ENCODE results near the gene FAM120A.

FAM120A gene

GRCh38 chr9:93580654-93581380 is 129.3 kb downstream of the FAM120A start:
- Histone ChIP-seq H3K36me3 (ENCODE audit: insufficient read depth, low read length) (no peaks in the 10 kb centered on the region), H3K9ac (ENCODE audit: low read depth, low read length) (no peak overlapping the region), H3K9me3 (ENCODE audit: insufficient read depth, low read depth, low read length) (no peaks in the 10 kb centered on the region), H3K27ac (ENCODE audit: low read depth, low read length) (no peak overlapping the region), H3K27me3 (ENCODE audit: insufficient read depth, low read length) (peaks cover 13% of the 10 kb centered on the region), H3K4me1 (ENCODE audit: insufficient read depth, low read length) (peaks cover 6% of the 10 kb centered on the region; the same call in 1 of the 2 replicates), H3K4me3 (ENCODE audit: low read length) (no peak overlapping the region)
- 80% methylated on average over 10 of the region's 10 CpGs for WGBS

DNA sequence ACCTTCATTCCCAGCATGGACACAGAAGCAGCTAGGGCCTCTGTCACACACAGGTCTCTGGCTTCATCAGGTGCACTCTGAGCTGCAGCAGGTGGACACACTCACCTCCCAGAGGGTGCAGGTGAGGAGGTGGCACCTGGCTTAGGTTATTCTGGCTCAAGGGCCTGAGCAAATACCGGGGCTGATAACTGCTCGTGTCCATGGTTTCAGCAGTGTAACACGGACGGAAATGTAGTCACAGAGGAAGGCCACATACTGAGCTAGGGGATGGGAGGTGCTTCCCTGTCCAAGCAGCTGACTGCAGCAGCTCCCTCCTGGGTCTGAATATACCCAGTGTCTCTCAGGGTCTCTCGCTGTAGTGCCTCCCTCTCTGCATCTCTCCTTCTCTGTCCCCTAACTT is 130.6 kb downstream of the FAM120A start:
- no peaks in the 10 kb centered on the region for H3K9me3 ChIP-seq (ENCODE audit: insufficient read depth, low read depth, low read length)
- no peaks in the 10 kb centered on the region for H3K36me3 ChIP-seq (ENCODE audit: insufficient read depth, low read length)
- no peak overlapping the region for H3K4me3 ChIP-seq (ENCODE audit: low read length)
- H3K4me1 ChIP-seq (ENCODE audit: insufficient read depth, low read length): peaks cover 6% of the 10 kb centered on the region; the same call in 1 of the 2 replicates
- 61% methylated on average over 5 of the region's 5 CpGs for WGBS
- H3K9ac ChIP-seq (ENCODE audit: low read depth, low read length): no peak overlapping the region
- no peak overlapping the region for H3K27ac ChIP-seq (ENCODE audit: low read depth, low read length)
- H3K27me3 ChIP-seq (ENCODE audit: insufficient read depth, low read length): peaks cover 13% of the 10 kb centered on the region

DNA sequence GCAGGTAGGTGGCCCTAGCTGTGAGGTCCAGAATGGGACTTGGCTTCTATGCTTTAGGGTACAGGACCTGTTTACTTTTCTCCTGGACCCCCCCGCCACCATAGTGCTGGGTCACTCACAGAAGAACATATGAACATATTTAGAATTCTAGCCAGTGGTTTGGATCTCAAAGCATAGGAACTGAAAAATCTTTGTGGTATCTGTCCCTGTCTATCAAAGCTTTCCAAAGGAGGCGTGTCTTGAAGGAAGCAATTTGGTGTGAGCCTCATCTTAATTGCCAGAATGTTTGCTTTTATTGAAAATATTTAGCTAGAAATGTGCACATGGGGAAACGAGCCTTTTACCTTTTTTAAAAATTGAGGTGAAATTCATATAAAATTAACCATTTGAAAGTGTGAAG is 131.1 kb downstream of the FAM120A start:
- 98% methylated on average over 3 of the region's 3 CpGs for WGBS
- H3K4me1 ChIP-seq (ENCODE audit: insufficient read depth, low read length): peaks cover 4% of the 10 kb centered on the region; the same call in 1 of the 2 replicates
- H3K9me3 ChIP-seq (ENCODE audit: insufficient read depth, low read depth, low read length): no peaks in the 10 kb centered on the region
- no peak overlapping the region for H3K9ac ChIP-seq (ENCODE audit: low read depth, low read length)
- H3K36me3 ChIP-seq (ENCODE audit: insufficient read depth, low read length): no peaks in the 10 kb centered on the region
- H3K27me3 ChIP-seq (ENCODE audit: insufficient read depth, low read length): peaks cover 8% of the 10 kb centered on the region
- H3K4me3 ChIP-seq (ENCODE audit: low read length): no peak overlapping the region
- H3K27ac ChIP-seq (ENCODE audit: low read depth, low read length): no peak overlapping the region

DNA sequence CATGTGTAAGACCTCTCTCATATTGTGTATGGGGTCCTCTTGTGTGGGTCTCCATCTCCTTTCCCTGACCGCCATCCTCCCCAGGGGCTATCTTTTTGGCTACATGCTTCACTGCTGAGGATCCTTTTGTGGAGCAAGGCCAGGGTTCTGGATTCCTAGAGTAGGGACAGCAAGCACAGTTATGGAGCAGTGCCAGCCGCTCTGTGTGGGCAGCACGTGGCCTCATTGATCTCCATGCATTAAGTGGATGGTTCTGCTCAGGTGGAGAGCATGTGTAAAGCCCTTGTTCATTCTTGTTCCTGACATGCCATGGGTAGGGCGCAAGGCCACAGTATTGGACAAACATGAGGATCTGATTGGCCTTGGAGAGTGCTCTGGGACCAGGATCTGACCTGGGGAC is 133.8 kb downstream of the FAM120A start:
- Histone ChIP-seq H3K27ac (ENCODE audit: low read depth, low read length) (no peak overlapping the region), H3K27me3 (ENCODE audit: insufficient read depth, low read length) (no peaks in the 10 kb centered on the region), H3K4me1 (ENCODE audit: insufficient read depth, low read length) (peaks cover 8% of the 10 kb centered on the region; the same call in 1 of the 2 replicates), H3K9ac (ENCODE audit: low read depth, low read length) (no peak overlapping the region), H3K9me3 (ENCODE audit: insufficient read depth, low read depth, low read length) (no peaks in the 10 kb centered on the region), H3K4me3 (ENCODE audit: low read length) (no peak overlapping the region), H3K36me3 (ENCODE audit: insufficient read depth, low read length) (no peaks in the 10 kb centered on the region)
- 99% methylated on average over 4 of the region's 4 CpGs for WGBS

DNA sequence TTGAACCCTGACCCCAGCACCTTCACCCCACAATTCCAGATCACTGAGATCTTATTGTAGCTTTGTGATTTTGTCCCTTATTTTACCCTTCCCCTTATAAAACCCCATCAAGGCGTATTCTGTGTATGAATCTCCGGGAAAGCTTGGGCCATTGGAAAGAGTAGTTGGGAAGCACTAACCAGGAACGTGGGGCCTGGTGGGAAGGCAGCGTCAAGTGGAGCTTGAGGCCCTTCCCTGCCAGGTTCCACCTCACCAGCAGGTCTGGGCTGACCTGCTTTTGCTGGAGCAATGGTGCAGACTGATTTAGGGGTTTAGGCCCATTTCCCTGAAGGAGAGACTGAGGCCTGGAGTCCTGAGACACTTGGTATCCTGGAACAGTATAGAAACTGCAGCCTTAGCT is 134.2 kb downstream of the FAM120A start:
- H3K27ac ChIP-seq (ENCODE audit: low read depth, low read length): no peak overlapping the region
- 91% methylated on average over 4 of the region's 4 CpGs for WGBS

DNA sequence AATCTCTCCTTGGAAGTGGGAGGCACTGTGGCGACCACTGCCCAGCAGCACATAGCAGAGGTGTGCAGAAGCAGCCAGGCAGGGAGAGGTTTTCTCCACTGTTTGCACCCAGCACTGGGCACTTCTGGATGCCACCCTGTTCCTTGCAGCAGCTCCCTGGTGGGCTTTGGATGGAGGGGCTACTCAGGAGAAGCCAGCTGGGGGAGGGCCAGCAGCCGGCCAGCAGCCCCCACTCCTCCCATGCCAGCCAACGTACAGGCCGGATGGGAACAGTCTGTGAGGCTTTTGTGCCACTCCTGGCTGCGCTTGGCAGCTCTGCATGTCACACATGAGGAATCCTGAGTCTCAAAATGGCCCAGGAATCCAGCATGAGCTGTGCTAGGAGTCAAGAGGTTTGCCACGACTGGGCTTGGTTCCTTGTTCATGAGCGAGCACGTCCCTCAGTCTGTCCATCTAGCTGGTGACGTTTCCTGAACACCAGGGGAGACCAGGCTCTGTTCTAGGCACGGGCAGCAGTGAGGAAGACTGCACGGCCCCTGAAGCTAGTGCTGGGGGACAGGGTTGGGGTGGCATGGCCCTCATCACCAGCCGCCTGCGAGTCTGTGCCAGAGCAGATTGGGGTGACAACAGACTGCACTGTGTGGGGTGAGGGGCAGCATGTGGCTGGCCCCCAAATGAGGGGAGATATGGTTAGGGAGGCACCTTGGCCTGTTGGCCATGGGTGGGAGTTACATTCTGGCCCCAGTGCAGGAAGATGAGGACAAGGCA is 135.0 kb downstream of the FAM120A start:
- Histone ChIP-seq H3K27me3 (ENCODE audit: insufficient read depth, low read length) (no peaks in the 10 kb centered on the region), H3K36me3 (ENCODE audit: insufficient read depth, low read length) (no peaks in the 10 kb centered on the region), H3K9ac (ENCODE audit: low read depth, low read length) (no peak overlapping the region), H3K9me3 (ENCODE audit: insufficient read depth, low read depth, low read length) (no peaks in the 10 kb centered on the region), H3K4me1 (ENCODE audit: insufficient read depth, low read length) (peaks cover 8% of the 10 kb centered on the region; the same call in 1 of the 2 replicates), H3K27ac (ENCODE audit: low read depth, low read length) (no peak overlapping the region), H3K4me3 (ENCODE audit: low read length) (no peak overlapping the region)
- 94% methylated on average over 13 of the region's 13 CpGs for WGBS

More for the DNA sequence above, 134.2 kb downstream of the FAM120A start:
- no peak overlapping the region for H3K4me3 ChIP-seq (ENCODE audit: low read length)
- H3K4me1 ChIP-seq (ENCODE audit: insufficient read depth, low read length): peaks cover 8% of the 10 kb centered on the region; the same call in 1 of the 2 replicates
- no peaks in the 10 kb centered on the region for H3K9me3 ChIP-seq (ENCODE audit: insufficient read depth, low read depth, low read length)
- H3K36me3 ChIP-seq (ENCODE audit: insufficient read depth, low read length): no peaks in the 10 kb centered on the region
- no peaks in the 10 kb centered on the region for H3K27me3 ChIP-seq (ENCODE audit: insufficient read depth, low read length)
- H3K9ac ChIP-seq (ENCODE audit: low read depth, low read length): no peak overlapping the region

- no peaks in the 10 kb centered on the region for H3K36me3 ChIP-seq (ENCODE audit: insufficient read depth, low read length)
- no peaks in the 10 kb centered on the region for H3K9me3 ChIP-seq (ENCODE audit: insufficient read depth, low read depth, low read length)
- no peak overlapping the region for H3K9ac ChIP-seq (ENCODE audit: low read depth, low read length)
- peaks cover 8% of the 10 kb centered on the region for H3K4me1 ChIP-seq (ENCODE audit: insufficient read depth, low read length)
- H3K27ac ChIP-seq (ENCODE audit: low read depth, low read length): no peak overlapping the region
- WGBS: 91% methylated on average over 7 of the region's 7 CpGs
- no peaks in the 10 kb centered on the region for H3K27me3 ChIP-seq (ENCODE audit: insufficient read depth, low read length)
- no peak overlapping the region for H3K4me3 ChIP-seq (ENCODE audit: low read length)
These were observed 135.8 kb downstream of the FAM120A start for GRCh38 chr9:93587284-93587650.

GRCh38 chr9:93587651-93588347 is 136.3 kb downstream of the FAM120A start:
- Histone ChIP-seq H3K9ac (ENCODE audit: low read depth, low read length) (no peak overlapping the region), H3K36me3 (ENCODE audit: insufficient read depth, low read length) (no peaks in the 10 kb centered on the region), H3K4me3 (ENCODE audit: low read length) (no peak overlapping the region), H3K27me3 (ENCODE audit: insufficient read depth, low read length) (no peaks in the 10 kb centered on the region), H3K27ac (ENCODE audit: low read depth, low read length) (no peak overlapping the region), H3K9me3 (ENCODE audit: insufficient read depth, low read depth, low read length) (no peaks in the 10 kb centered on the region), H3K4me1 (ENCODE audit: insufficient read depth, low read length) (peaks cover 11% of the 10 kb centered on the region)
- WGBS: 93% methylated on average over 11 of the region's 11 CpGs

GRCh38 chr9:93588641-93589609 is 137.4 kb downstream of the FAM120A start:
- H3K4me1 ChIP-seq (ENCODE audit: insufficient read depth, low read length): peaks cover 14% of the 10 kb centered on the region
- WGBS: 86% methylated on average over 12 of the region's 12 CpGs

GRCh38 chr9:93589688-93590087 is 138.2 kb downstream of the FAM120A start:
- H3K4me3 ChIP-seq (ENCODE audit: low read length): no peak overlapping the region
- no peak overlapping the region for H3K9ac ChIP-seq (ENCODE audit: low read depth, low read length)
- peaks cover 19% of the 10 kb centered on the region for H3K4me1 ChIP-seq (ENCODE audit: insufficient read depth, low read length)
- H3K27me3 ChIP-seq (ENCODE audit: insufficient read depth, low read length): no peaks in the 10 kb centered on the region
- H3K27ac ChIP-seq (ENCODE audit: low read depth, low read length): no peak overlapping the region
- 67% methylated on average over 8 of the region's 8 CpGs for WGBS
- no peaks in the 10 kb centered on the region for H3K9me3 ChIP-seq (ENCODE audit: insufficient read depth, low read depth, low read length)
- H3K36me3 ChIP-seq (ENCODE audit: insufficient read depth, low read length): no peaks in the 10 kb centered on the region

More at GRCh38 chr9:93588641-93589609, 137.4 kb downstream of the FAM120A start:
- Histone ChIP-seq H3K27me3 (ENCODE audit: insufficient read depth, low read length) (no peaks in the 10 kb centered on the region), H3K9ac (ENCODE audit: low read depth, low read length) (no peak overlapping the region), H3K4me3 (ENCODE audit: low read length) (no peak overlapping the region), H3K9me3 (ENCODE audit: insufficient read depth, low read depth, low read length) (no peaks in the 10 kb centered on the region), H3K36me3 (ENCODE audit: insufficient read depth, low read length) (no peaks in the 10 kb centered on the region), H3K27ac (ENCODE audit: low read depth, low read length) (no peak overlapping the region)

Measured in HUES64 (cell line).